GM04503 (cell line): Measurements from ENCODE around the gene GPRC5B.

Experiments
- DNase-seq: peaks from one replicate; pipeline ENCODE4 v3.0.0-alpha.2; 2012; ENCODE audit warnings: low read depth

The GPRC5B gene

GRCh38 chr16:19871721-19872120 lies 12.9 kb downstream of the GPRC5B start:
- DNase-seq: no peak

- no peak for DNase-seq
Measured at GRCh38 chr16:19868421-19868820, 16.2 kb downstream of the GPRC5B start.

DNA sequence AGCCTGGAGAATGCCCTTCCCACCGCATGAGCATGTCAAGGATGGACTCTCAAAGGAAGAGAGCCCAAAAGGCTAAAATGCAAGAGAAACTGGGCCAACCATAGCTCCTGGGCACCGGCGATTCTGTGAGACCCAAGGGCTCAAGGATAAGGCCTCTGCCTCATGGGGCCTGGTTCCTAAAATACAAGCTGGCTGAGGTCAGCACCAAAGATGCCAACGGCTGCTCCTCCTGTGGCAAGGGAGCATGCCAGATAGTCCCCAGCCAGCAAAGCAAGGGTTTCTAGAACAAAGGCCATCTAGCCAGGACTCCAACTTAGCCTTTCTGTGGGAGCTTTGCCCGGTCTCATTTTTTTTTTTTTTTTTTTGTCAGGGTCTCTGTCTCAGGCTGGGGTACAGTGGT lies 20.1 kb downstream of the GPRC5B start:
- no peak for DNase-seq

- no peak for DNase-seq
Measured at GRCh38 chr16:19863990-19864389, 20.7 kb downstream of the GPRC5B start.

DNA sequence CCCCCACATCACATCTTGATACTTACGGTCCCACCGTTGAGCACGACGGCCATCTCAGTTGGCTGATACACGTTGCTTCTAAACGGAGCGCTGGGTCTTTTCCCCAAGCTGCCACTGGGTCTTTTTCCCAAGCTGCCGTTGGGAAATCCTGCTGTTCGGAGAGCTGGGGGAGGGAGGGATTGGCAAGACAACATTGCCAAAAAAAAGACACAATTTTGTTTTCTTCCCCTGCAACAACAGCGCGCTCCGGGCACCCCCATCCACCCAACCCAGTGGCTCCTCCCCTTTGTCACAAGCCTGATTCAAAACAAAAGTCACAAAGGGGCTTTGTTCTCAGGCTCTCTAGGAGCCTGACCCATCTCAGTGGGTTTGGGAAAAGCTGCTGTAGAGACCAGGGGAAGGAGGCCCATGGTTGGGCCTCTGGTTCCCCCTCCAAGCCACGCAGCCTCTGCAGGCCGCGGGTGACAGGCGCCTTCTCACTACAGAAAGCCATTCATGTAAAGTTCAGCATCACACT lies 22.8 kb downstream of the GPRC5B start:
- no peak for DNase-seq

DNA sequence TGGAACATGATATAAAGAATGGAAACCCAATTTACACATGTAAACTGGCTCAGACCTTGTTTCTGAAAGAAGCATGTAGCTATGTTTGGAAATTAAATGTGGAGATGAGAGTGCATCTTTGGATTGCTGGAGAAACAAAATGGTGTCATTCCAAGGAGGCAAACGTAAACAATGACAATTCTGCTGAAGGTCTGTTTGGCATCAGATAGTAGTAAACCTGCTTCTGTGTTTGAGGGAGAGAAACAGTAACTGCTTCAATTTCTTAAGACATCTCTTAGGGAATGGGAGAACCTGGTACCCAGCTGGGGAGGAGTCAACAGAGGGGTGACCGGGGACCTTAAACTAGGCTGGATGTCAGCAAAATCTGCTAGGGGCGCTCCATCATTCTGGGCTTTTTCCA lies 23.5 kb downstream of the GPRC5B start:
- no peak for DNase-seq

DNA sequence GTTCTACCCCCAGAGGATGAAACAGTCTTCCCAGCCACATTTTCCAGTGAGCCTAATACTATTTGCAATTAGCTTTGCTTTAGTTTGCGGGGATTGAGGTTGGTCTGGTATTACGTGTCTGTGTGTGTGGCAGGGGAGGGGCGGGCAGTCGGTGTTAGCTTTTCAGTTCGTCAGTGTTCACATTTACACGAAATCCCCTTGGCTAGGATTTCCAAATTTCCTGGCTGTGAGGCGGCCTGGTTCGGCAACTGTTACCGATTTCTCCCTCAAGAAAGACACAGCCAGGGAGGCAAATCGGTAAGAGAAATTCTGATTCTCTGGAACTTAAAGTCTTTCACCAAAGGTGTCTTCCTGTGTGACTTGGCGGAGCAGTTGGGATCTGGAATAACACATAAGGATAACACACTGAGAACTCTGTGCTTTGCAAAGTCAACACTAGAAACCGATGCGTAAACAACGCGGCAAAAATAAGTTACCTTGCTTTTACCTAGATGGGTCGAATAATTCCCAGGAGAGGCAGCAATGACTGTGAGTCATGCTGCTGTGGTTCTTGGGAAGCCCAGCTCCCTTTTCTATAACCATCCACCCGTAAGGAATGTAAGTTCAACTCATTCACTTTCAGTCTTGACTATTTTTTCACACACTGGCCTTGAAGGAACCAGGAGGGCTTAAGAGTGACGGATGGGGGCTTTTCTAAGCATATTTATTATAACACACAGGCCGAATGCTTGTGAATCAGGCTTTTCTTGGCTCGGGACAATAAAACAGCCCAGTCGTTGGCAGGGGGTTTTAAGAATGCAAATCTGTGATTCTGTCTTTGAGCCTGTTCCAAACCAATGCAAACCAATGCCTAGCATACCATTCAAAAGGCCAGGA lies 24.2 kb downstream of the GPRC5B start:
- no peak for DNase-seq

GRCh38 chr16:19859603-19860002 lies 25.0 kb downstream of the GPRC5B start:
- no peak for DNase-seq

DNA sequence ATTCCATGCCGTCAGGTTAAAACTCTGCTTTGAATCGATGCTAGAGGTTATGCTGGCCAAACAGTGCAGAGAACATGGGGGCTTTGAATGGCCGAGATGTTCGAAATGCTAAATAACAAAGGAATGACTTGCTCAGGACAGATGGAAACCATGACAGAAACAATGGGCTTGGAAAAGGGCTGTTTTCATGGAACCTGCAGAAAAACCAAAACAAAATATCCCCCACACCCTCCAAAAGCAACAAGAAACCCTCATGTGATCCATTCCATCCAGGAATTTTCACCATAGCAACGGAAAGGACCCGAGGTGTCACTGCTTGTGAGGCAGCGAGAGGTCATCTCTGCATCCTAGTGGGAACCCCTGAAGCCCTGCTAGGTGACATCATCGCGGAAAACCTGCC lies 25.5 kb downstream of the GPRC5B start:
- no peak for DNase-seq

- no peak for DNase-seq
Measured at GRCh38 chr16:19858340-19859018, 26.2 kb downstream of the GPRC5B start.

DNA sequence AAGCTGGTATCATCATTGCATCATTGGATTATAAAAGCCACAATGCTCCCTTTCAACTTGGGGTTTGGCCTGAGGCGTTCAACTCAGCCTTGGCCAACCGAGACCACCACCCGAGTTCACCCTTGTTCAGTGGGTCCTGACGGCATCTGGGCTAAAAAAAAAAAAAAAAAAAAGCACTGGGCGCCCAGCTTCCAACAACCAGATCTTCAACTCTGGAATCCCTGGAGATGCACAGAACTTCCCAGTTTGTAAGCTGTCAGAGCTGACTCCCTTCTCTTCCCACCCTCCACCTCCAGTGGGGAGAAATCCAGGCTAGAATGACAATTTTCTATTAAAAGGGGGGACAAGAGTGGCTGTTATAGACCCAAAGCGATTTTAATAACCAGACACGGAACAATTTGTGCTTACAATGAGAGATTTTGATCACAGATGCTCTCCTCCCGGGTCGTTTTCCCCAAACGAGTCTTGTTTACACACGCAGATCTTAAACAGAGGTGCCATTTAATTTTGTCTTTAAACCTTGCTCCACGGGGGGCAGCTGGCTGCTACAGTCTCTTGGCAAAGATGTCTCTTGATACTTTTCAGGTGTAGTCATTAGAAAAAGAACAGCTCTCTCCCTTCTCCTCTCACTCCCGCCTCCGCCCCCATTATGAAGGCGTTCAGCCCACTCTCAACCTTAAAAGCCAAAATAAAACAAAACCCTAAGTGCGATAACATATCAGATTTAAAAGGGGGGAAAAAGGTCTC lies 26.9 kb downstream of the GPRC5B start:
- DNase-seq: no peak

DNA sequence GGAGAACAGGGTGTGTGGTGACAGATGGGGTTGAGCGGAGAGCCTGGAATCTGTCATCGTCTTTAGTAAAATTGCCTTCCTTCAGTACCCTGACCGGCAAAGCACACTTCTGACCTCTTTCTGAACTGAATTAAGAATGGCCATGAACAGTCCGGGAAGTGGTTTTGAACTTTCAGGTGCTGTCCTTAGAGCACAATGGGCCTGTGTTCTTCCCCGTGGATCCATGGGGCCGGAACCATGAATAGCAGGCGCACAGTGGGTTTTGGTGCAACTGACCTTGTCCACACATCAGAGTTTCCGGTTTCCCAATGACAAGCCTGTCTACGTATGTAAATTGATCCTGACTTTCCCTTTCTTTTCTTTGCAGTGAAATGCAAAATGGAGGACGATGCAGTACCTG lies 28.5 kb downstream of the GPRC5B start:
- no peak for DNase-seq

- no peak for DNase-seq
Measured at GRCh38 chr16:19854543-19854876, 30.1 kb downstream of the GPRC5B start.

- DNase-seq: no peak
Measured at GRCh38 chr16:19853742-19854542, 30.7 kb downstream of the GPRC5B start.

GRCh38 chr16:19853132-19853741 lies 31.4 kb downstream of the GPRC5B start:
- DNase-seq: no peak

GRCh38 chr16:19851476-19851875 lies 33.2 kb downstream of the GPRC5B start:
- no peak for DNase-seq

- DNase-seq: no peak
Measured at GRCh38 chr16:19850131-19850817, 34.4 kb downstream of the GPRC5B start.

DNA sequence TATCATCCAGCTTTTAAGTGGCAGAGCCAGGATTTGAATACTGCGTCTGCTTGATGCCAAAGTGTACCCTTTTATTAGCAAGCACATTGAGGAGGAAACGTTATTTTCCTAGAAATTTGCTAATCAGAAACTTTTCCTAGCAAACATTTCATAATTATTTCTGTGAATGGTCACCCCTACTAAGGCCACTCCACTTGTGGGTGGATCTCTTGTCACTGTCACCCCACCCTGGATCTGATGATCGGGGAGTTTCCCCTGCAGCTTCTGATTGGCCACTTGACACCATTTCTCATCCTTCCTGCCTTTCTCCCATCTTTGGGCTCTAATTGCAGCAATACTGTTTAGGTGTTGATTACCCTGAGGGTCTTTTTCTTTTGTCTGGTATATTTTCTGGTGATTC lies 35.9 kb downstream of the GPRC5B start:
- no peak for DNase-seq

GRCh38 chr16:19846436-19846835 lies 38.2 kb downstream of the GPRC5B start:
- peak; percentile 26 for DNase-seq

GRCh38 chr16:19844945-19845641 lies 39.6 kb downstream of the GPRC5B start:
- DNase-seq: peak; percentile 77
